DND-41 (cell line): ENCODE data around the gene LAMB1.

Source experiments
- ATAC-seq: fragments of 200-7000 bp; cut with Tn5 transposase; 3 replicates; pipeline ENCODE4 v1.9.1; 2021; ENCODE audit warnings: low read depth; ENCODE audit not compliant: insufficient read depth
- DNase-seq: peaks from one replicate; pipeline ENCODE4 v3.0.0-alpha.2; 2020
- H2AFZ ChIP-seq: 2 replicates; pipeline ENCODE4 v1.6.0; 2012; ENCODE audit warnings: low read depth, low read length
- H3K27ac ChIP-seq: 2 replicates; pipeline ENCODE4 v1.5.1; 2012; ENCODE audit warnings: low read length, inconsistent platforms
- H3K27me3 ChIP-seq: fragments of 200-600 bp; sonication (generic); 2 replicates; pipeline ENCODE4 v1.6.0; 2012; ENCODE audit warnings: low read length, mild to moderate bottlenecking, inconsistent platforms; ENCODE audit not compliant: insufficient read depth, poor library complexity
- H3K36me3 ChIP-seq: 2 replicates; pipeline ENCODE4 v1.5.1; 2012; ENCODE audit warnings: low read length, inconsistent platforms; ENCODE audit not compliant: insufficient read depth
- H3K4me1 ChIP-seq: 2 replicates; pipeline ENCODE4 v1.5.1; 2012; ENCODE audit warnings: mild to moderate bottlenecking, low read length; ENCODE audit not compliant: insufficient read depth
- H3K4me2 ChIP-seq: 2 replicates; pipeline ENCODE4 v1.6.0; 2012; ENCODE audit warnings: mild to moderate bottlenecking, moderate library complexity, low read length, inconsistent platforms; ENCODE audit not compliant: insufficient read depth
- H3K4me3 ChIP-seq, 2 experiments: fragments of 200-600 bp in 1 of 2; shearing (Covaris generic) in 1 of 2; 2 replicates each; pipeline ENCODE4 v1.5.1; 2012 to 2016; ENCODE audit warnings: inconsistent platforms in 2 of 2, low read length in 2 of 2, mild to moderate bottlenecking in 2 of 2, low read depth in 1 of 2, moderate library complexity in 1 of 2
- H3K79me2 ChIP-seq: 2 replicates; pipeline ENCODE4 v1.6.0; 2012; ENCODE audit warnings: low read length, inconsistent platforms; ENCODE audit not compliant: insufficient read depth
- H3K9ac ChIP-seq: 2 replicates; pipeline ENCODE4 v1.6.0; 2012; ENCODE audit warnings: low read depth, mild to moderate bottlenecking, inconsistent platforms, low read length, moderate library complexity
- H3K9me3 ChIP-seq: 2 replicates; pipeline ENCODE4 v1.5.1; 2012; ENCODE audit warnings: low read length, moderate library complexity, mild to moderate bottlenecking, inconsistent platforms; ENCODE audit not compliant: insufficient read depth, severe bottlenecking
- H4K20me1 ChIP-seq: 2 replicates; pipeline ENCODE4 v1.6.0; 2012; ENCODE audit warnings: low read length; ENCODE audit not compliant: insufficient read depth
- EZH2 ChIP-seq: IDR thresholded peaks from 3 replicates; pipeline ENCODE4 v1.6.1; 2012; ENCODE audit warnings: borderline replicate concordance, low read depth, mild to moderate bottlenecking, moderate library complexity, low read length, inconsistent platforms; ENCODE audit not compliant: severe bottlenecking
- TF ChIP-seq, protein P1 (sequence below): IDR thresholded peaks from 2 replicates; pipeline ENCODE4 v1.5.1; 2012; ENCODE audit warnings: borderline replicate concordance, low read length, moderate library complexity, mild to moderate bottlenecking; ENCODE audit not compliant: poor library complexity, severe bottlenecking; ENCODE audit errors: extremely low read depth

The LAMB1 gene

GRCh38 chr7:108029034-108029433, 26.1 kb upstream of the LAMB1 start:
- Histone ChIP-seq H3K36me3 (no peaks in the 10 kb centered on the region), H3K4me3 (no peak overlapping the region), H3K27me3 (peaks cover 6% of the 10 kb centered on the region), H3K27ac (no peak overlapping the region), H4K20me1 (no peaks in the 10 kb centered on the region), H3K79me2 (no peaks in the 10 kb centered on the region), H3K9me3 (no peaks in the 10 kb centered on the region), H3K4me1 (no peaks in the 10 kb centered on the region), H2AFZ (no peak overlapping the region), H3K4me2 (no peak overlapping the region), H3K9ac (no peak overlapping the region)
- DNase-seq: no peak
- no peak for TF ChIP-seq EZH2
- TF ChIP-seq, protein P1, sequence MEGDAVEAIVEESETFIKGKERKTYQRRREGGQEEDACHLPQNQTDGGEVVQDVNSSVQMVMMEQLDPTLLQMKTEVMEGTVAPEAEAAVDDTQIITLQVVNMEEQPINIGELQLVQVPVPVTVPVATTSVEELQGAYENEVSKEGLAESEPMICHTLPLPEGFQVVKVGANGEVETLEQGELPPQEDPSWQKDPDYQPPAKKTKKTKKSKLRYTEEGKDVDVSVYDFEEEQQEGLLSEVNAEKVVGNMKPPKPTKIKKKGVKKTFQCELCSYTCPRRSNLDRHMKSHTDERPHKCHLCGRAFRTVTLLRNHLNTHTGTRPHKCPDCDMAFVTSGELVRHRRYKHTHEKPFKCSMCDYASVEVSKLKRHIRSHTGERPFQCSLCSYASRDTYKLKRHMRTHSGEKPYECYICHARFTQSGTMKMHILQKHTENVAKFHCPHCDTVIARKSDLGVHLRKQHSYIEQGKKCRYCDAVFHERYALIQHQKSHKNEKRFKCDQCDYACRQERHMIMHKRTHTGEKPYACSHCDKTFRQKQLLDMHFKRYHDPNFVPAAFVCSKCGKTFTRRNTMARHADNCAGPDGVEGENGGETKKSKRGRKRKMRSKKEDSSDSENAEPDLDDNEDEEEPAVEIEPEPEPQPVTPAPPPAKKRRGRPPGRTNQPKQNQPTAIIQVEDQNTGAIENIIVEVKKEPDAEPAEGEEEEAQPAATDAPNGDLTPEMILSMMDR: no peak
- no peak for ATAC-seq

- Histone ChIP-seq H3K4me2 (no peak overlapping the region), H3K9ac (no peak overlapping the region), H3K27ac (no peak overlapping the region), H3K9me3 (no peaks in the 10 kb centered on the region), H2AFZ (no peak overlapping the region), H4K20me1 (no peaks in the 10 kb centered on the region), H3K36me3 (no peaks in the 10 kb centered on the region), H3K4me1 (no peaks in the 10 kb centered on the region), H3K4me3 (no peak overlapping the region), H3K79me2 (no peaks in the 10 kb centered on the region), H3K27me3 (peaks cover 6% of the 10 kb centered on the region)
- no peak for TF ChIP-seq EZH2
- TF ChIP-seq, protein P1: no peak
- no peak for ATAC-seq
- no peak for DNase-seq
Observed at GRCh38 chr7:108028111-108028510, 25.1 kb upstream of the LAMB1 start.

- Histone ChIP-seq H3K27me3 (peaks cover 6% of the 10 kb centered on the region), H3K4me1 (no peaks in the 10 kb centered on the region), H3K4me2 (no peak overlapping the region), H3K9ac (no peak overlapping the region), H3K79me2 (no peaks in the 10 kb centered on the region), H4K20me1 (no peaks in the 10 kb centered on the region), H2AFZ (no peak overlapping the region), H3K27ac (no peak overlapping the region), H3K9me3 (no peaks in the 10 kb centered on the region), H3K4me3 (no peak overlapping the region), H3K36me3 (no peaks in the 10 kb centered on the region)
- TF ChIP-seq, protein P1: no peak
- no peak for TF ChIP-seq EZH2
- ATAC-seq (no peak), DNase-seq (no peak)
Observed at GRCh38 chr7:108027239-108027638, 24.3 kb upstream of the LAMB1 start.

- Histone ChIP-seq H3K4me1 (no peaks in the 10 kb centered on the region), H3K4me2 (no peak overlapping the region), H3K27me3 (peaks cover 6% of the 10 kb centered on the region), H2AFZ (no peak overlapping the region), H3K27ac (no peak overlapping the region), H3K9ac (no peak overlapping the region), H3K9me3 (no peaks in the 10 kb centered on the region), H3K36me3 (no peaks in the 10 kb centered on the region), H3K79me2 (no peaks in the 10 kb centered on the region), H4K20me1 (no peaks in the 10 kb centered on the region), H3K4me3 (no peak overlapping the region)
- no peak for DNase-seq
- ATAC-seq: no peak
- TF ChIP-seq, protein P1: no peak
- TF ChIP-seq EZH2: no peak
Observed at GRCh38 chr7:108026647-108027046, 23.7 kb upstream of the LAMB1 start.
